CD4-positive, alpha-beta T cell treated with Interleukin-10 for 1 hour (primary cell): ENCODE data around the gene FBXO9.
A peak's percentile ranks its signal among the peaks of the same experiment; 100 is the strongest.

ENCODE experiments used
- DNase-seq: peaks from one replicate; pipeline ENCODE4 v3.0.0-alpha.2; 2020

FBXO9 gene

GRCh38 chr6:53065266-53066076 is at the start of gene FBXO9:
Gene FBXO9, plus strand, starts transcription at chr6:53065404. Its CDS starts 386 bp downstream, at chr6:53065790.
- DNase-seq: peak; percentile 82

GRCh38 chr6:53015486-53015885 is 49.7 kb upstream of the FBXO9 start:
- no peak for DNase-seq

- DNase-seq: no peak
These were observed 46.8 kb upstream of the FBXO9 start for GRCh38 chr6:53018446-53018845.

GRCh38 chr6:53020005-53020744 is 45.0 kb upstream of the FBXO9 start:
- DNase-seq: no peak

GRCh38 chr6:53023323-53023722 is 41.9 kb upstream of the FBXO9 start:
- DNase-seq: no peak

- DNase-seq: no peak
These were observed 38.7 kb upstream of the FBXO9 start for GRCh38 chr6:53026526-53026925.

- DNase-seq: no peak
These were observed 38.0 kb upstream of the FBXO9 start for GRCh38 chr6:53027131-53027718.

GRCh38 chr6:53028467-53028866 is 36.7 kb upstream of the FBXO9 start:
- no peak for DNase-seq

- DNase-seq: no peak
These were observed 35.9 kb upstream of the FBXO9 start for GRCh38 chr6:53029257-53029656.

- DNase-seq: no peak
These were observed 35.4 kb upstream of the FBXO9 start for GRCh38 chr6:53029761-53030160.

DNA sequence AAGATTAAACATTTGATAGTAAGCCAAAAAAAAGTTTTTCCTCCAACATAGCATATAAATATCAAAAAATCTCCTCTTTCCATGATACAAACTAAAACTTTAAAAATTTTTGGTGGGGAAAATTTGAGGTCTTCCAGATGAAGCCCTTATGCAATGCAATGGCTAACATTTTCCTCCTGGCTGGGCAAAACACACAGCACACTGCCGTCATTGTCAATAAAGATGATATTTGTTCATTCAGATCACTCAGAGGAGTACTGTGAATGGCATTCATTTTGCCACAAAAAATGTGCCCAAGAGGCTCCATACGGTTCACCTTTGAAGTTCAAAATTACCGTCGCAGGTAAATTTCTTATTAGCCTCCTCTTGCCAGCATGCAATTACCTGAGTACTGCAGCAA is 33.9 kb upstream of the FBXO9 start:
- no peak for DNase-seq

DNA sequence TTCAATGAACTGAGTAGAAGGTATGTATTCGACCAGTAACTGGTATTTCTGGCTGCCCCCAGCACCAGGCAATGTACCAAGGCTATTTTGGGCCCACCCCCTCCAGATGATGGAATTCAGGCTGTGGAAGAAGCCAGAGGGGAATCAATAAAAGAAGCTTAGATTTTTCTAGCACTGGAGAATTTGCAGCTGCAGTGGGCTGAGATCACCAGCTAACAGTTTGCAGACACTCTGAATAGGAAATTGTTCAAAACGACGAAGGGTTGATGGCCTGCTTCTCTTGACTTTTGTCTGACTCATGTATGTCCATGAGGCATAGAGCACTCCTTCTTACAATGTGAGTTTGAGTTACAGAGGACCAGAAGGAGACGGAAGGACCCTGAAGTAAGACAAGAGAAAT is 32.4 kb upstream of the FBXO9 start:
- no peak for DNase-seq

DNA sequence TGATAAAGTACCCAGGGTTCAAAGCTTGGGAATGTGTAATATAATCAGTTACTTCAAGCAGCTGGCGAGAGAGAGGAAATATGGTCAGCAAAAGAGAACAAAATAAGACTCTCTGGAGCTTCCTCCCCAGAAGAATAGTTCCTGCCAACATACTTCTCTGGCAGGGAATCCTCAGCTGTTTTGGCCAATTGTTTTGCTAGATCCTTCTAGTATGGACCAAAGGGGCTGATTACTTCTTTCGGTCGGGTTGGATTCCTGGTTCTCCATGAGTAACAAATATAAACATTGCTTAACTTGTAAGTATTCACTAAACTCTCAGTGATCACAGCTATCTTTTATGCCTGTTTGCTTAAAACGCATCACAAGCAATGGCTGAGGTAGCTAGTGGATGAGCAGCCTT is 31.4 kb upstream of the FBXO9 start:
- DNase-seq: no peak

DNA sequence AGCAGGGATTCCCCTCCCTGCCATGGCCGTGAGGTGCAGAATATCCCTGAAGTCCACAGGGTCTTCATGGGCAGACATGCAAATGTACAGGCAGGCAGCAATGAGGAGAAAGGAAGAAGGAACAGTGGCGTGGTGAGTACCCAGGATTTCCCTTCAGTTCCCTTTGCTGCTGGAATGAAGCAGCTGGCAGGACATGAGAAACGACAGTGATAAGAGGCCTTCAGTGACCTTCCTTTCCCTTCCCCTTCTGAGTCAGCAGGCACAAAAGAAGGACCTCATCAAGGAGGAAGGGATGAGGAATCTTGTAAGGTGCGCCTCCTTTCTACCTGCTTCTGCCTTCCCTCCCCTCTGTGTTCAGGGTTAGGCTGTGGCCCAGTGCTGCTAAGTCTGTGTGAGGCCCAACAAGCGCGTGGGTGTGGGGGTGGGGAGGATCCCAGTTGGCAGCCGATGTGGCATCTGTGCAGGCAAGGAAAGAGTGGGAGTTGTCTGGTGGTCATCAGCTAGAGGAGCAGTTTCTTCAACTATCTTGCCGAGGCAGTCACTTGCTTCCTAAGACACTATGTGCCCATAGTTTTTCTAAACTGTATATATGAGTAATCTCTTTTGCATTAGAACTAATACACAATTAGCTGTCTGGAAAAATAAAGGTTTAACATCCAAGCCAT is 29.5 kb upstream of the FBXO9 start:
- DNase-seq: no peak

DNA sequence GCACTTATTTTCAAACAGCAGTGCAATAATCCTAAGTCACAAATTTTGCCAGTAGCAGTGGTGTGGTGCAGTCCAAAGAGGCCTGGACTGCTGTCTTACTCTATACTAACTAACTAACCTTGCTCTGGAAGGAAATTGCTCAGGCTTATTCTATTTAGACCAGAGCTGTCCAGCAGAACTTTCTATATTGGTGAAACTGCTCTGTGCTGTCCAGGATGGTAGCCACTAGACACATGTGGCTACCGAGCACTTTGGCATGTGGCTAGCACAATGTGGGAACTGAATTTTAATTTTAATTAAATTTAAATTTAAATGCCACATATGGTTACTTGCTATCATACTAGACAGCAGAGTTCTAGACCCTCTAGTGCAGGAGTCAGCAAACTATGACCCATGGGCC is 27.1 kb upstream of the FBXO9 start:
- DNase-seq: no peak

- no peak for DNase-seq
These were observed 26.6 kb upstream of the FBXO9 start for GRCh38 chr6:53038596-53038995.

- no peak for DNase-seq
These were observed 23.8 kb upstream of the FBXO9 start for GRCh38 chr6:53041356-53041755.

- no peak for DNase-seq
These were observed 23.1 kb upstream of the FBXO9 start for GRCh38 chr6:53042112-53042511.

- DNase-seq: no peak
These were observed 21.6 kb upstream of the FBXO9 start for GRCh38 chr6:53043581-53043980.

- no peak for DNase-seq
These were observed 21.1 kb upstream of the FBXO9 start for GRCh38 chr6:53044071-53044470.

- DNase-seq: no peak
These were observed 20.6 kb upstream of the FBXO9 start for GRCh38 chr6:53044572-53044971.

GRCh38 chr6:53045891-53046673 is 19.1 kb upstream of the FBXO9 start:
- DNase-seq: no peak
